HG03103 (cell line): ENCODE results near the gene CAMK1D.
A peak's percentile ranks its signal among the peaks of the same experiment; 100 is the strongest.
"Not testable (repeated sequence)": the region's sequence is repeated elsewhere in the genome, so short reads cannot be mapped to it uniquely, and the experiment has no call there.

ENCODE experiments used
- ATAC-seq: cut with Tn5 transposase; IDR thresholded peaks from one replicate; pipeline ENCODE4 v1.9.1; 2021; ENCODE audit warnings: low read depth; ENCODE audit not compliant: unreplicated experiment

Gene CAMK1D

DNA sequence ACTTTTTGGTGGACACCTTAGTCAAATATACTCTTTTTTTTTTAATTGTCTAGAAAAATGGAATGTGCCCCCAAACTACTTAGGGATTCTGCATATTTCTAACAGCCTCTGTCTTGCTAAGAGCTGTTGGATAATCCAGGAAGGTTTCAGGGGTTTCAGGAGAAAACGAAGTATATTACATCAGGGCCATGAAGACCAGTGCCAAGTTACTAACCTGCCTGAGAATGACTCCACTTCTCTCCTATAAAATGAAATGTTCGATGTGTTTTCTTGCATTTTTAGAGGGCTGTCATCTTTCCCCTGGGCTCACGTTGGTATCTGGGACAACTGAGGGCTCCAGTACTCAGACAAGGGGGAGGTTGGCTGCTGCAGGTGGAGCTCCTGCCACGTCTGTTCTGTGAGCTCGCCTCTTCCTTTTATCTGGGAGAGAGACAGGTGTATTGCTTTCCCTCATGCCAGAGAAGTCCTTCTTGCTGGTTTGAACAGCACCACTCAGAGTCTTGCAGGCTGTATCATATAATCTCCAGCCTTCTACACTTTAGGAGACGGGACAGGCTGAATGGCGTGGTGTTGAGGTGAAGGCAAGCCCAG lies 71.3 kb downstream of the CAMK1D start:
- no peak for ATAC-seq

DNA sequence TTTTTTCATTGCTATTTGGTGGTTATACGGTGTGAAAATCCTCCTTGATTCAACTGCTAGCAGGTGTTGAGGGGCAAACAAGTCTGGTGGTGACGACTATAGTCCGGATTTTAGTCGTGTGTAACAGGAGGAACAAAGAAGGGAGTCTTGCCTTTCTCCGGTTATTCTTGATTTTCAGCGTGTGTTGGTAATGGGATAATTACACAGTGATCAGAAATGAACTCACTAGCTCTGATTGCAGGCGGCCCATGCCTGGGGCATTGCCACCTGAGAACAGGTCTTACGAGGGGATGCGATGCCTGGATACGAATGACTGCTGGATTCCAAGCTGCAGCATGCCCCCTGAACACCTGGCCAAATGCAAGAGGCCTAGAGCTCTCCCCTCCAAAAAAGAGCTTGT lies 72.8 kb downstream of the CAMK1D start:
- no peak for ATAC-seq

DNA sequence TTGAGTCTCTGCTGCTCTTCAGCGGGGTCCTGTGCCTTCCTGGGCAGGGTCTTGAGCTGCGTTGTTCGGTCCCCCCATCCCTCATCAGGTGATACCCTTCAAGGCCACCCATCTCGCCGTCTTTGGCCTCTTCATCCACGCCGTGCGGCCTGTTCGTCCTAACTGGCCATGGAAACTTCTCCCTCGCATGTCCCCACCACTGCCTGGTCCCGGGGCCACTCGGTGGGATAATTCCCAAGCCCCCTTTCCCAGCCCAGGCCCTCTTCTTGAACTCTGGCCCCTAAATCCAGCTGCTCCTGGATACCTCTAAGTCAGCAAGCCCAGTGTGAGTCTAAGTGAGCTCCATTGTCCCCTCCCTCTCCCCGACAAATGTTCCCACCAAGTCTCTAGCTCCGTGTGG lies 74.5 kb downstream of the CAMK1D start:
- ATAC-seq, result no peak

DNA sequence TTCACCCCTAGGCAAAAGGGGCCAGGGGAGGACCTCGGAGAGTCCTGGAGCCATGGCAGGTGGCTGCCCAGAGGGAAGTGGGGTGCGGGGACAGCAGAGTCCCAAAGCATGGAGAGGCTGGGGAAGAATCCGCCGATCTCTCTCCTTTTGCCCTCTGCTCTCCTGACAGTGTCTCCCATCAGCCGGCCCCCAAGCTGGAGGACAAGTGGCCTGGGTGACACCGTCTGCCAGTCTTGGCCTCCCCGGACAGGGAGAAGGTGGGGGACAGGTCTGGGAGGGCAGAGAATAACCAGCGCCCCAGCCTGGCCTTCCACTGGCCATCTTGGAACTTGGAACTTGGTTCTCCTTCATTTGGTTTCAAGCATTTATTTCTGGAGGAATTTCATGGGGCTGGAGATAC lies 77.9 kb downstream of the CAMK1D start:
- no peak for ATAC-seq

DNA sequence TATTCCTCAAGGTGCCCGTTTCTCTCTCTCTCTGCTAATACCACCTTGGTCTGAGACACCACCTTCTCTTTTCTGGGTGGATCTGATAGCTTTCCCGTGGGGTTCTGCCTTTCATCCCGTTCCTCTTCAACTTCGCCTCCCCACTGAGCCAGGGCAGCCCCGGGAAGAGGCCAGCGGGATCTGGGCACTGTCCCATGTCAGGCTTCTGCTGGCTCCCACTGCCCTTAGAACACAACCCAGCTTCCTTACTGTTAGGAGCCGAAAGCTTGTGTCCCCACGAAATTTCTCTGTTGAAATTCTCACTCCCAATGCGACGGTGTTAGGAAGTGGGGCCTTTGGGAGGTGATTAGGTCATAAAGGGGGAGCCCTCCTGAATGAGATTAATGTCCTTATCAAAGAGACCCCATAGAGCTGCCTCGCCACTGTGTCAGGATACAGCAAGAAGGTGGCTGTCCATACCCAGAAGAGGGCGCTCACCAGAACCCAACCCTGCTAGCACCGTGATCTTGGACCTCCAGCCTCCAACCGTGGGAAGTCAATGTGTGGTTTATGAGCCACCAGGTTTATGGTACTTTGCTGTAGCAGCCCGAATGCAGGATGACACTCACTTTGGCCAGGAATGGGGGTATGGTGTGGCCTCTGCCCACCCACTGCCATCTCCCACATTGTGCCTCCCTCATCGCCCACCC lies 79.2 kb downstream of the CAMK1D start:
- no peak for ATAC-seq

DNA sequence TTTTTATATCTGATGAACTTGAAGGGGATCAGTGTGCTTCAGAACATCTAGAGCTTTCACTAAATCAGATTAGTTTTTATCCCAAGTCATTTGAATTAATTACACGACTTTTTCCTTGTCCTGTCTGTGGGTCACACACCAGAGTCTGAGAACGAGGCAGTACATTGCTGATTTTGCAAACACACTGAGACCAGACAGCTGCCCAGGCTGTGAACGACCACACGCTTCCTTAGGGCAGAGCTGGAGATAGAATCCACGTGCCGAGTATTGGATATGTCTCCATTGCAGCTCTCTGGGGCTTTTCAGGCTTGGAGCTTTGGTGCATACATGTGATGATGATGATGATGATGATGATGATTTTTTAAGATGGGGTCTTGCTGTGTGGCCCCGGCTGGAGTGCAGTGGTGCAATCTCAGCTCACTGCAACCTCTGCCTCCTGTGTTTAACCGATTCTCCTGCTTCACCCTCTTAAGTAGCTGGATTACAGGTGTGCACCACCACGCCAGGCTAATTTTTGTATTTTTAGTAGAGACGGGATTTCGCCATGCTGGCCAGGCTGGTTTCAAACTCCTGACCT lies 81.1 kb downstream of the CAMK1D start:
- no peak for ATAC-seq

DNA sequence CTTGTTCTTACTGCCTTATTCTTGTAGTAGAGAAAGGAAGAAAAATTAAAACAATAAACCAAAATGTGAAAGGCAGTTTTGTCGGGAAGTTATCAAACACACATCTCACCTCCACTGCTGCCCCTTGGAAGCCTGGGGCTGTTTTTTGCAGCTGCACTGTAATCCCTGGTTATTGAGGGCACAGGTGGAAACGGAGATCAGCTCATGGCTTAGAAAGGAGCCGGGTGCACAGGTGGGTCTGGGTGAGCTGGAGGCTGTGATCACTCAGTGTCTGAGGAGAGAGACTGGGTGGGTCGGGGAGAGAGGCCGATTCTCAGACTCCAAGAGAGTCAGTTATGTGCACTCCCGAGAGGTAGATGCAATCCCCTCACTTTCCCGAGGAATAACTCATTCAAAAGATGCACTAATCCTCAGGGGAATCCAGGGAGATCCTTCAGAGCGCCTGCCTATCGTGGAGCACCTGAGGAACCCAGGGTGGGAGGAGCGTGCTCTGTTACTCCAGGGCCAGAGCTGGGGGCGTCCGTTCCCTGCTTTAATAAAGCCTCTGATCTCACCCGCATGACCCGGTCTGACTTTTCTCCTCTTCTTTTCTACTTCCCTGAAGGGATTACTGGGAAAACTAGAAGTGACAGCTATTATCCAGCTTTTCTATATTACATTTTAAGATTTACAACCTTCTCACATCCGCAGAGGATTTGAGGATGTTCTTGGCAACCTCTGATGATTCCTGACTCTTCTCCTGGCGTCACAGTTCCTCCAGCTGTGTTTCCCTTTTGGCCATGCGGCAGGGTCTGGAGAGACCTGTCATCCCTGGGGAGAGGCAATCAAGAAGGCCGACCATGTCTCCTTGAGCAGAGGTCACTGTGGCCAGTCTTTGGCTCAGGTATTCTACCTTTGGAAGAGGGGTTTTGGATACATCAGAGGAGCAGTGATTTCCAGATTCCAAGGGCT lies 82.1 kb downstream of the CAMK1D start:
- no peak for ATAC-seq

DNA sequence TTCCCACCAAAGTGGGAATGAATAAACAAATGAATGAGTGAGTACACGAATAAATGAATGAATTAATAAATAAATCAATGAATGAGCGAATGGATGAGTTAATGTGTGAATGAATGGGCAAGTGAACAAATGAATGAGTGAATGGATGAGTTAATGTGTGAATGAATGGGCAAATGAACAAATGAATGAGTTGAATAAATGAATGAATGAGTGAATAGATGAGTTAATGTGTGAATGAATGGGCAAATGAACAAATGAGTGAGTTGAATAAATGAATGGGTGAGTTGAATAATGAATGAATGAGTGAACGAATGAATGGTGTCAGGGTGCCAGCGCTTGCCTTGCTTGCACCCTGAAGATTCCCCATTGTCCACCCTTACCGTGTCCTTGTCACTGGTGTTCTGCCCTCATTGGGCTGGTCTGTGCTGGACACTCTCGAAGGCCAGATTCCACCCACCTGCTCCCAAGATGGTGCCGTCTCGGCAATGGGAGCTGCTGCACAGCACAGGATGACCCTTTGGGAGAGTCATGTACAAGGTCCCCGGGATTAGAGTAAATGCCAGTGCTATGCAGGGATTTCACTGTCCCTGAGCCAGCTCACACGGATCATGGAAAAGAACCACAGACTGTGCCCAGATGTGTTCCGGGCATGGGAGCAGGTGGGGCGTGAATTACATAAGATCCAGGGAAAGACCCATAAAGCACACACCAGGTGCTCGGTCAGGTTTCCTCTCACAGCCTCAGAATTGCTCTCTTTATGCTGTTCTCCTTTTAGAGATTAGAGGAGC lies 83.2 kb downstream of the CAMK1D start:
- ATAC-seq, result no peak

DNA sequence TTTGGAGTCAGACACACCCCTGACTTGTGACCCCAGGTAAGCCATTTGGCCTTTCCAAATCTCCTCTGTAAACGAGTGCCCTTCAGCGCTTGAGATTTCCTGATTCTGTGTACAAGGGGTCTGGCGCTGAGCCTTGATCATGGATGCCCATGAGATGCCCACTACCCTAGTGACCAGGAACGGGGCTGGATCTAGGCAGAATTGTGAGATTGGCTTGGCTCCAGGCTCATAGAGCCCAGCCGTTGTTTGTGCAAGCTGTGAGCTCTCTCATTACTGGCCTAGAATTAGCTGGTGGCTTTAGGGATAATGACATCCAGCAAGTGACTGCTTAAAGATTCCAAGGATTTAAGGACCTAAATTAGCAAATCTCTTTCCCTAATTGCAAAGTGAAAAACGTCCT lies 84.9 kb downstream of the CAMK1D start:
- ATAC-seq, result no peak

DNA sequence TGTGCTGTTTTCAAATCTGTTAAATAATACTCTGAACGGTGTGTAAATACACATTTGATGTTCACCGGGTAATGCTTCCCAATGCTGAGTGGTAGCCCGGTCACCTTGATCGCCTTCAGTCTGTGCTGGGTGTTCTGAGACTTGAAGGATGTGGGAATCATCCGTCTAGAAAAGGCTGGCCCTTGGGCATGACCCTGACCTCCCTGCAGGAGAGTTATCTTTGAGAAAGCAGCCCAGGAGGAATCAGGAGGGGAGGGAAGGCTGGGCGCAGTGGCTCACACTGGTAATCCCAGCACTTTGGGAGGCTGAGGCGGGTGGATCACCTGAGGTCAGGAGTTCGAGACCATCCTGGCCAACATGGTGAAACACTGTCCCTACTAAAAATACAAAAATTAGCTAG lies 85.3 kb downstream of the CAMK1D start:
- ATAC-seq, result not testable (repeated sequence)

DNA sequence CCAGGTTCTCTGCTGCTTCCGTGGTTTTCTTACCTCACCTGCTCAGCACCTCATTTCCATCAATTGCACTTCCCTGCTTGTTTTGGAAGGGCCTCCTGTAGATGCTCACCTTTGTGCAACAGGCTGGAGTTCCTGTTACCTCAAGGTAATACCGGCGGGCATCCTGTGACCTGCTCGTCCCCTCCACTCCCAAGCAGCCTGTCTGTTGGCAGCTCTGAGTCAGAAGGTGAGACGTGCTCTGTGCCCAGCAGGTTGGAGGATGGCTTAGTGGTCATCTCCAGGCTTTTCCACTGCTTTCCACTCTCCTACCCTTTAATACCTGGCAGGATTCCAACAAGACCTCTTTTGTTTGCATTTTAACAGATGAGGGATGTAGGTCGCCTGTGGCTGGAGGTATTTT lies 86.0 kb downstream of the CAMK1D start:
- ATAC-seq, result no peak

DNA sequence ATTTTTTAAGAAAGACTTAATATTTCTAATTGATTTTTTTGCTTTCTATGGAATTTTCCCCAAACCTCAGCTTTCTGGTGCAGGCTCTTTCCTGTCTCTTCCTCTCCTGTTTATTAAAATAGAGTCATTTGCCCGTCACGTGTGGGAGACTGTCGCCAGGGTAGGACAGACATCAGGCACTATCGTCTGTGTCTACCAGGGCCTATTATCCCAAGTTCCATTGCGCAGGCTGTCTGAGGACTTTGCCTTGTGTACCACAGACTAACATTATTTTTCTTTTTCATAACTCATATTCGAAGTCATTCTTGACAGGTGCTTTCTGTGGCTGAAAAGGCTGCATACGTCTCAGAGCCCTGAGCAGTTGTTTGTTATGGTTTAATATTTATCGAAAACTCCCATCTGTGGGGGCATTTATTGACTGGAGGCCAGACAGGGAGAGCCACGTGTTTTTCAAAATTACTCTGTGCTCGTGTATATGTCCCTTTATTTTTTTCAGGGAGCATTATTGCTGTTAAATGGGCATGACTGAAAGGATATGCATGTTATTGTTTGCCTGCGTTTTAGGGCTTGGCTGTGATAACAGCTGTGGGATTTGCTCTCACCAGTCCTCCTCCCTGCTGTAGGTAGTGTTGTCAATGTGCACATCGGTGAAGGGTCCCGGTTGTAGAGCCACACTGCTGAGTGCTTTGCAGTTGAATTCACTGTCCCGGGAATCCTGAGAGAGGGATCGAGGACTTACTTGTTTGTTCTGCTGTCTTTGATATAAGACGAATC lies 89.8 kb downstream of the CAMK1D start:
- ATAC-seq, result no peak

DNA sequence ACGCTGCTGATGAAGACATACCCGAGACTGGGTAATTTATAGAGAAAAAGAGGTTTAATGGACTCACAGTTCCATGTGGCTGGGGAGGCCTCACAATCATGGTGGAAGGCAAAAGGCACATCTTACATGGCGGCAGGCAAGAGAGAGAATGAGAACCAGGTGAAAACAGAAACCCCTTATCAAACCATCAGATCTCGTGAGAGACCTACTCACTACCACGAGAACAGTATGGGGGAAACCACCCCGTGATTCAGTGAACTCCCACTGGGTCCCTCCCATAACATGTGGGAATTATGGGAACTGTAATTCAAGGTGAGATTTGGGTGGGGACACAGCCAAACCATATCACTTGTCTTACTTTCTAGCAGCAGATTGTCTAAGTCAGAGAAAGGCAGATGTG lies 90.4 kb downstream of the CAMK1D start:
- not testable (repeated sequence) for ATAC-seq

DNA sequence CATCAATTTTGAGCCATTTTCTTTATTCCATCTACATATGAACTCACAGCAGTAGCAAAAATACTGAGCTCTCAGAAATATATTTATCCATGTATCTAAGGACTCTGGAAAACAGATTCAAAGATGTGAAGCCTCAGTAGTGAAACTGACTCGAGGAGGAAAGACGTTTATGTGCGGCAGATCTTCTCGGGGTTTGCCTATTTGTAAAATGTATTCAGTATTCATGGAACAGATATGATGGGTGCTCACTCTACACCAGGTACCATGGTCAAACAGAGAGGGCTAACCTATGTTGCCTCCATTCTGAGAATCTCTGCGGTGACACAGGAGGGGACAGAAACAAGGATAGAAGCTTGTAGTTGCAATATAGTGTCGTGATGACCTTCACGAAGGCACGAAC lies 93.7 kb downstream of the CAMK1D start:
- no peak for ATAC-seq

DNA sequence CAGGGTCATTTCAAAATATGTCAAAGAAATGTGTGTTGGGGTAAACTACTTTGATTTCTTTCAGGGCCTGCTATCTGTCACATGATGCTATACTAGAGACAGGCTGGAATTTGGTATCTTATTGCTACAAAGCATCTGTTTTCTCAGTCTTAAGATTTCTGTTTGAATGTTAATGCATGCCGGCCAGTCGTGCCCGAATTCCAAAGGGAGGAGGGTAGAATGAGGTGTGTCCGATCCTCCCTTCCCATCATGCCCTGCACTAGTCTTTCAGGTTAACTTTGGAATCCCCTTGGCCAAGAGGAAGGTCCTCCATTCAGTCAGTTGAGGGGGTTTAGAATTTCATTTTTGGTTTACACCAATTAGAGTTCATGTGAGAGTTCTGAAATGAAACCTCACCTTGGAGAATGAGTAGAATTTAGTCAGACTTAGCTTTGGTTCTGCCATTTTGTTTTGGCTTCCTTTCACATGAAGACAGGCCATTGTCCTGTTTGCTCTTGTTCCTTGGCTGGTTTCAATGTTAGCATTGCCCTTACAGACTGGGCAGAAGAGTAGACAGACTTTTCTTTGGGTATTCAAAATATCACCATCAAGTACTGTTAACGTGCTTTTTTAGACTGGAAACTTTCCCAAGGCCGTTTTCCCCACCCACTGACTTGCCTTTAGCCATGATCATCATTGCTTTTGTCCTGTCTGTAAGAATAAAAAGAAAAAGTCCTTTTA lies 95.8 kb downstream of the CAMK1D start:
- ATAC-seq, result no peak

DNA sequence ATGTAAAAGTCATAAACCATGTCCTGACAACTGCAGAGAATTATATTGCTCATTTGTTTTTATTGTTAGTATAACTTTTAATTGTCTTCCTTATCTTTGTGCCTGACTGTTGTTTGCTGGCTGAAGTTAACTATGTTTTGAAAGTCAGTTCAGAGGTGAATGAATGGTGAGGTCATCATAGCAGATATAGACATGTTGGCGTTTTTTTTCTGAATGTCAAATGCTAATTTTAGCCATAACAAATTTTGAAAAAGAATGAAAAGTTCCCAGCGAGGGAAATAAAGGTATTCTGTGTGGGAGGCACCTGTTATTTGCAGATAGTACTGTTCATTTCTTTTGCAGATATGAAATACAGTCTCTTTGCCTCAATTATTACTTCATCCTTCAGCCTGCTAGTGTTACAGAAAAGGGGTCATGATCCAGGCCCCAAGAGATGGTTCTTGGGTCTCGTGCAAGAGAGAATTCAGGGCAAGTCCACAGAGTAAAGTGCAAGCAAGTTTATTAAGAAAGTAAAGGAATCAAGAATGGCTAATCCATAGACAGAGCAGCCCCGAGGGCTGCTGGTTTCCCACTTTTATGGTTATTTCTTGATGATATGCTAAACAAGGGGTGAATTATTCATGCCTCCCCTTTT lies 96.5 kb downstream of the CAMK1D start:
- ATAC-seq, result no peak

DNA sequence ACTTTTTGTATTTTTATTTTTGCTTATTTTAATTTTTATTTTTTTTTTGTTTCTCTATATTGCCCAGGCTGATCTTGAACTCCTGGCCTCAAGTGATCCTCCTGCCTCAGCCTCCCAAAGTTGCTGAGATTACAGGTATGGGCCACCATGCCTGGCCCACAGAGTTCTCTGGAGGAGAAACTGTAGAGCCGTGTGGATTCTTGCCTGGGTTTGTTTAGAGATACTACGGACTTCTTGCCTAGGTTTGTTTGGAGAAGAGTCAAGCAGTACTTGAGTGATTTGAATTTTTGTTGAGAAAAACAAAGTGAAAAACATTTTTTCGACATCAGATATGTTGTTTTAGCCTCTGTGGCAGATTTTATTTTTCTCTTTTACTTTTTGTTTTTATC lies 99.0 kb downstream of the CAMK1D start:
- no peak for ATAC-seq

DNA sequence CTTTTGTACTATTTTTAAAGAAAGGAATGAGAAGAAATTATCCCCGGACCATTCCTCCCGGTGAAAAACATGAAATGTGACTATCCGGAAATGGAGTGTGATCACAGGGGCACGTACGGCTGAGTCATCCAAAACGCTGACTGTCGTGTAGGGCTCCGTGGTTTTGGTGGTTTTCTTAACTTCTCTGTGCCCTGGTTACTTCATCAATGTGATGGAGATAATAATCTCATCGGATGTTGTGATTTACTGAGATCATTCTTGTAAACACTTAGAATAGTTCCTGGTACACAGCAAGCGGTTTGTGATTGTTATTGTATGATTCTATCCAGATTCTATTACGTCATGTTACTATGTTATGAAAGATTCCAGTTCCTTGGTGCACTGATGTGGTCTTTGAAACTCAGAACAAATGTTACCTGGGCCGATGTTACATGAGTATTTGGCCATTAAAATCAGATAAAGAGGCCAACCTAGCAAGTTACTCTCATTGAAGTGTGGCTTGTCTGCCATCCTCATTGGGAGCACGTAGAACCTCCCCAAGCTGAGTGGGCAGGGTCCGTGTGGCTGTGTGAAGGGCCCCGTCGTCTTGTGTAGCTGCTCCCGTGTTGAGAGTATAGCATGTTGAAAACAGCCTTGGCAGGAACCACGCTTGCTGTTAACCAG lies 99.5 kb downstream of the CAMK1D start:
- peak; percentile 79 for ATAC-seq
